WI38 (cell line): ENCODE data around the gene EVC2.

Experiments used
- H3K4me3 ChIP-seq: 2 replicates; pipeline ENCODE4 v1.5.1; 2011; ENCODE audit warnings: low read depth, mild to moderate bottlenecking, control low read depth, low read length
- TF ChIP-seq, protein P1 (sequence below): IDR thresholded peaks from 2 replicates; pipeline ENCODE4 v1.5.1; 2012; ENCODE audit warnings: low read depth, mild to moderate bottlenecking, control low read depth, low read length

EVC2 gene

DNA sequence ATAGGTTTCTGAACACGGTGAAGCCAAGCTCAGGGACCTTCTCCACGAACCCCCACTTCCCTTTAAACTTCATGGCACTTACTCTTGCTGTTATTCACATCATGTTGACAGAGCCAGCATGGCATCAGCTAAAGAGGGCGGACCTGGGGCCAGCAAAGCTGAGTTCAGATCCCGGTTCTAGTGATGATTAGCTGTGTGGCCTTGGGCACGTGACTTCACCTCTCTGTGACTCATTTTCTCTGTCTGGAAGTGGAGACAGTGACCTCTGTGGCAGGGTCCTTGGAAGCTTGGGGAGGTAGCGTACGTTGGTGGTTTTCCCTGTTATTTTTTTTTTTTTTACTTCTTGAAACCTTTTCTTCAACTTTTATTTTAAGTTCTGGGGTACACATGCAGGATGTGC lies 16.0 kb upstream of the EVC2 start:
- TF ChIP-seq, protein P1, sequence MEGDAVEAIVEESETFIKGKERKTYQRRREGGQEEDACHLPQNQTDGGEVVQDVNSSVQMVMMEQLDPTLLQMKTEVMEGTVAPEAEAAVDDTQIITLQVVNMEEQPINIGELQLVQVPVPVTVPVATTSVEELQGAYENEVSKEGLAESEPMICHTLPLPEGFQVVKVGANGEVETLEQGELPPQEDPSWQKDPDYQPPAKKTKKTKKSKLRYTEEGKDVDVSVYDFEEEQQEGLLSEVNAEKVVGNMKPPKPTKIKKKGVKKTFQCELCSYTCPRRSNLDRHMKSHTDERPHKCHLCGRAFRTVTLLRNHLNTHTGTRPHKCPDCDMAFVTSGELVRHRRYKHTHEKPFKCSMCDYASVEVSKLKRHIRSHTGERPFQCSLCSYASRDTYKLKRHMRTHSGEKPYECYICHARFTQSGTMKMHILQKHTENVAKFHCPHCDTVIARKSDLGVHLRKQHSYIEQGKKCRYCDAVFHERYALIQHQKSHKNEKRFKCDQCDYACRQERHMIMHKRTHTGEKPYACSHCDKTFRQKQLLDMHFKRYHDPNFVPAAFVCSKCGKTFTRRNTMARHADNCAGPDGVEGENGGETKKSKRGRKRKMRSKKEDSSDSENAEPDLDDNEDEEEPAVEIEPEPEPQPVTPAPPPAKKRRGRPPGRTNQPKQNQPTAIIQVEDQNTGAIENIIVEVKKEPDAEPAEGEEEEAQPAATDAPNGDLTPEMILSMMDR, result no peak
- H3K4me3 ChIP-seq, result no peak overlapping the region

DNA sequence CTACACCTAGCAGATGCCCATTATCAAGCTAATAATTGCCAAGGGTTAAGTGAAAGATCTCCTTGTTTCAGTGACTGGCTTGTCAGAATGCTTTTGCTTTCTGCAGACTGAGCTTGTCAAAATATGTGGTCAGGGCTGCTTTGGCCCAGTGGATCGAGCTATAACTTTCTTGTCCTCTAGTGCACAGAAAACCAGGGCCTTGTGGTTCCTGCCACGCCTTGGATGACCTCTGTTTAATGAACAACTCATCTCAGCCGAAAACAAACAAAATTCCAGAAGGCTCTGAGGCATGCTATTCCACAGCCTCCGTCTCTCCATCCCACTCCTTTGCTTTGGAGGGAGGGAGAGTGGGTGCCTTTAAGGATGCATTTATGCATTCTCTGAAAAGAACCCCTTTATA lies 14.0 kb upstream of the EVC2 start:
- TF ChIP-seq, protein P1, result no peak
- H3K4me3 ChIP-seq, result peak overlapping the region; percentile 14; the same call in 1 of the 2 replicates

DNA sequence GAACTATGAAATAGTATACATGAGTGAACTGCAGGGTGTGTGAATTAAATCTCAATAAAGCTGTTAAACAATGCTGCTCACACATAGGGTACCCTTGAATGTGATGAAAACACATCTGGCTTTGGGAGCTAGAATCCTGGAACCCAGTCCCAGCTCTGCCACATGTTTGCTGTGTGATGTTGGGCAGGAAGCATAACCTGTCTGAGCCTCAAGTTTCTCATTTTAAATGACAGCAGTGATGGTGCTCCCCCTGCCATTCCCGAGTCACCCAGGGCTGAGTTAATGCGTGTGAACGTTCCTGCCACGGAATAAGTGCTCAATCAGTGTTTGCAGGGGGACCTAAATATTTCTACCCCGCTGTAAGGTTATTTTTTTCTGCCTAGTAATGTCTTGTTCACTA lies 13.6 kb upstream of the EVC2 start:
- TF ChIP-seq, protein P1, result no peak

DNA sequence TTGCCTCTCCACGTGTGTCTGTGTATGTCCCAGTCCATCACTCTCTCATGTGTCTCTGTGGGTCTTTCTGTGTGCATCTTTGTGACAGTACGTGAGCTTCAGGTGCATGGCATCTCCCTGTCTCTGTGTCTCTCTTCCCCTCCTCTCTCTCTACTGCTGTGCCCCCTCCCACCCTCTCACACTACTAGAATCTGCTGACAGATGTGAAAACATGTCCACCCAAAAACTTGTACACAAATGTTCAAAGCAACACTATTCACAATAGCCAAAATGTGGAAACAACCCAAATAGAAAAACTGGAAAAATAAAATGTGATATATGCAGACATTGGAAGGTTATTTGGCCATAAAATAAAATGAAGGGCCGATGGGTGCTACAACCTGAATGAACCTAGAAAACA lies 12.6 kb upstream of the EVC2 start:
- TF ChIP-seq, protein P1, result no peak
- no peak overlapping the region for H3K4me3 ChIP-seq

More for the DNA sequence above, 13.6 kb upstream of the EVC2 start:
- H3K4me3 ChIP-seq, result peak overlapping the region; percentile 14; the same call in 1 of the 2 replicates

DNA sequence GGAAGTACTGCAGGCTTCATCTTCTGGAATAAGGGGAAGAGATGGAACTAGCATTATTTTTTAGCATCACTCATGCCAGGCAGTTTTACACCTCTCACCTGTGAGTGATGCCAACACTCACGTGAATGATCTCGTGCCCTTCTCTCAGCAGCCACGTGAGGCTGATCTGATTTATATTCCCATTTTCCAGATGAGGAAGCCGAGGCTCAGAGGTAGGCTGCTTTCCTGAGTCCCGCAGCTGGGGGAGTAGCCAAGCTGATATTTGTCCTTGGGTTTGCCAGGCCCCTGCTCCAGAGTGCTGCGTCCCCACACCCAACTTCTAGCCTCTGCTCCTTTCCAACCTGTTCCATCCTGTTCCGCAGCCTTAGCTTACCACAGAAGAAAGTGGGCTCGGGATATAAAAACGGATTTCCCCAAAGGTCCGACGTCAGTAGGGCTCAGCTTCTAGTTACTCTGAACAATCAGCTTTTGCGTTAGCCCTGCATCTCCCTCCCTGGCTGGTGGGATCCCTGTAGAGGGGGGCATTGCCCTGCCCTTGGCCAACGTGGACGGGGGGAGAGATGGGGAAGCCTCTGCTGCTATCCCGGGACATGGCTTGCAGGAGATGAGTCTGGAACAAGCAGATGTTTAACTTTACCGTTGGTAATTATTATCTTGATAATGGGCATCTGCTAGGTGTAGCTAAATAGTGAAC lies 11.9 kb upstream of the EVC2 start:
- no peak overlapping the region for H3K4me3 ChIP-seq
- TF ChIP-seq, protein P1, result no peak

DNA sequence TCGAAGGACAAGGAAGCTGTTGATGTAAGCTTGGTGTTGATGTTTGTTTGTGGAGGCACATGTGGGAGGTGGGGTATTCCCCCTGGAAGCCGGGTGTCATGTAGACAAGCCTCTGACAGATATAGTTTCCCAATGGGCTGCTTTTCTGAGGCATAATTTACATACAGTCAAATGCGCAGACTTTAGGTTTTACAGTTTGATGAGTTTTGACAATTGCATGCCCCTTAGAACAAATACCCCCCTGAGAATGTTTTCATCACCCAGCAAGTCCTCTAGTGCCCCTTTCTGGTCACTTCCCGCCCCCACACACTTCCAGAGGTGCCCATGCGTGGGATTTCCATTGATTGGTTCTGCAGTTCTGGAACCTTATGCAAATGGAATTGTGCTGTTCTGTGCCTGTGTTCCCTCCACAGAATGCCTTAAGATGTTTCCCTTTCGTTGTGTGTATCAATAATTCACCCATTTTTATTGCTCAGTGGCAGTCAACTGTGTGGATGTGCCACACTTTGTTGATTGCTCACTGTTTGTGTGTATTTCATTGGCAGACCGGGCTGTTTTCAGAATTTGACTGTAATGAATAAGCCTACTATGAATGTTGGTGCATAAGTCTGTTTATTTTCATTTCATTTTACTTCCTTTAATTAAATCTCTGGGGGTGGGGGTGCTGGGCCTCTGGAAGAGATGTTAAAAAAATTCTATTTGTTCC lies 11.1 kb upstream of the EVC2 start:
- H3K4me3 ChIP-seq, result no peak overlapping the region
- TF ChIP-seq, protein P1, result no peak

DNA sequence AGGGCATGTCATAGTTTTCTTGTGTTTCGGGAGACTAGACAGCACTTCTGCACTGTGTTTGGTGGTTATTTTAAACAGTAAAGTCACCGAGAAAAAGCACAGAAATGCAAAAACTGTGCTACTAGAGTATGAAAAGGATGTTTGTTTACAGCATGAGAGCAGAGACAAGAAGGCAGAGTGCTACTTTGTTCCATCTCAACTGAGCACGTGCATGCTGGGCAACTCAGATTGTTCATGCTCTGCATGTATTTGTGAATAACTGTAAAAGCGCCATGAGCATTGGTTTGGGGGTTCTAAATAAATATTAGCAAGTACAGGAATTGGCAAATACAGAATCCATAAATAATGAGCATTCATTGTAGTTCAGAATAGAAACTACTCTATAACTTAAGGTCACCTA lies 10.1 kb upstream of the EVC2 start:
- no peak overlapping the region for H3K4me3 ChIP-seq
- TF ChIP-seq, protein P1, result no peak
